Spinal cord (tissue), 10 donors: ENCODE measurements around the gene PDZD7. TPM values are rescaled to one million over a fixed set of nuclear protein-coding genes. Genes with fewer than 3 reads are reported as not detected.
"Not testable (repeated sequence)": the region's sequence is repeated elsewhere in the genome, so short reads cannot be mapped to it uniquely, and the experiment has no call there.

Source experiments
- DNase-seq, 6 donors: peaks; one replicate each; pipeline versions ENCODE4 v3.0.0 to v3.0.0-alpha.2; 2013 to 2015; ENCODE audit warnings: low spot score in 6 of 6, low read depth in 4 of 6
- H3K27ac ChIP-seq: one replicate; pipeline ENCODE4 v1.5.1; 2013; ENCODE audit warnings: low read depth, low read length, control low read depth
- H3K27me3 ChIP-seq: one replicate; pipeline ENCODE4 v1.6.1; 2013; ENCODE audit warnings: low read length; ENCODE audit not compliant: control insufficient read depth, insufficient read depth
- H3K36me3 ChIP-seq: one replicate; pipeline ENCODE4 v1.6.1; 2013; ENCODE audit warnings: low read length; ENCODE audit not compliant: control insufficient read depth, insufficient read depth
- H3K4me1 ChIP-seq: one replicate; pipeline ENCODE4 v1.6.1; 2013; ENCODE audit warnings: low read length; ENCODE audit not compliant: control insufficient read depth, insufficient read depth
- H3K4me3 ChIP-seq: one replicate; pipeline ENCODE4 v1.5.1; 2013; ENCODE audit warnings: low read depth, low read length, control low read depth
- H3K9me3 ChIP-seq: one replicate; pipeline ENCODE4 v1.6.1; 2013; ENCODE audit warnings: low read length; ENCODE audit not compliant: control insufficient read depth, insufficient read depth
- WGBS: methylation state at CpG from one replicate; pipeline ENCODE4 v1.1.5; 2013; ENCODE audit warnings: missing lambda C conversion rate; ENCODE audit not compliant: insufficient coverage; 5-methylcytosine and 5-hydroxymethylcytosine counted together
- polyA plus RNA-seq, 2 donors: library from polyadenylated mRNA; unstranded; fragments of 120-200 nt; gene quantifications; one replicate each; pipeline ENCODE4 v1.2.1, GENCODE V29; 2013; ENCODE audit not compliant: insufficient read length in 2 of 2
- total RNA-seq, 2 donors: library from RNA; depleted of rRNA in 1 of 2; stranded (reverse); fragments of 120-200 nt in 1 of 2; fragments of >200 nt in 1 of 2; gene quantifications; one replicate each; pipeline versions ENCODE4 v1.2.3 to v1.2.4, GENCODE V29; 2013 to 2014
- donor health status: healthy.

Gene PDZD7
- total and polyA plus RNA-seq, 4 donors, result 5.0 to 13.9 (median 9.6) TPM

DNA sequence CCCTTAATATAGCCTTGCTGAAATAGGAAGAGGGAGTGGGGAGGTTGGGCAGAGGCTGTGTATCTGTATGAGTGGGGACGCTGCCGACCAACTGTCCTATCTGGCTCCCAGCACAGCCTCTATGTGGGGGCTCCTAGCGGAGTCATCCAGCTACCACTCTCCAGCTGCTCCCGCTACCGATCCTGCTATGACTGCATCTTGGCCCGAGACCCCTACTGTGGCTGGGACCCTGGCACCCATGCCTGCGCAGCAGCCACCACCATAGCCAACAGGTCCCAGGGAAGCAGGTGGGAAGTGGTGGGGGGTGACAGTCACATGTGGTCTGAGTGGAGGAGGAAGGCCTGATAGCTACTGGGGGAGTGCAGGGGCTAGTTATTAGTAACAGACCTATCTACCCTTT is 50.2 kb downstream of the PDZD7 start:
- H3K4me3 ChIP-seq, result no peak overlapping the region

DNA sequence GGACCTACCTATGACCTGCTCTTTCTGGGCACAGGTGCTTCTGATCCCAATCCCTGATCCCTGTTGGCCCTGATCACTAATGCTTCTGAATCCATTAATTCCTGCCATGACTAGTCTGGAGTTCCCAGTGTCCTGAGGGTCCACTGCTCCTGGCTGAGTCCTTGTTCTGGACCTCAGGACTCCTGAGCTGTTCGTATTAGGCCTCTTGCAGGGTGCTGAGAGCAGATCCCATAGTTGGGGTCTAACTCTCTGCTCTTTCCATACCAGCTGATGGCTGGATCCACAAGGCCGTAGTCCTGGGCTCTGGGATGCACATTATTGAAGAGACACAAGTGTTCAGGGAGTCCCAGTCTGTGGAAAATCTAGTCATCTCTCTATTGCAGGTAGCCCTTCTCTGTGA is 50.6 kb downstream of the PDZD7 start:
- peaks cover 75% of the 10 kb centered on the region for H3K36me3 ChIP-seq
- no peak for DNase-seq
- no peaks in the 10 kb centered on the region for H3K27me3 ChIP-seq
- no peak overlapping the region for H3K27ac ChIP-seq
- H3K4me3 ChIP-seq, result no peak overlapping the region
- 100% methylated on average over 2 of the region's 2 CpGs for WGBS
- H3K9me3 ChIP-seq, result no peaks in the 10 kb centered on the region
- H3K4me1 ChIP-seq, result no peaks in the 10 kb centered on the region

More for the DNA sequence above, 50.2 kb downstream of the PDZD7 start:
- peaks cover under 1% of the 10 kb centered on the region for H3K4me1 ChIP-seq
- H3K36me3 ChIP-seq, result peaks cover 77% of the 10 kb centered on the region
- no peak for DNase-seq
- H3K9me3 ChIP-seq, result no peaks in the 10 kb centered on the region
- no peak overlapping the region for H3K27ac ChIP-seq
- H3K27me3 ChIP-seq, result no peaks in the 10 kb centered on the region
- 96% methylated on average over 7 of the region's 7 CpGs for WGBS

DNA sequence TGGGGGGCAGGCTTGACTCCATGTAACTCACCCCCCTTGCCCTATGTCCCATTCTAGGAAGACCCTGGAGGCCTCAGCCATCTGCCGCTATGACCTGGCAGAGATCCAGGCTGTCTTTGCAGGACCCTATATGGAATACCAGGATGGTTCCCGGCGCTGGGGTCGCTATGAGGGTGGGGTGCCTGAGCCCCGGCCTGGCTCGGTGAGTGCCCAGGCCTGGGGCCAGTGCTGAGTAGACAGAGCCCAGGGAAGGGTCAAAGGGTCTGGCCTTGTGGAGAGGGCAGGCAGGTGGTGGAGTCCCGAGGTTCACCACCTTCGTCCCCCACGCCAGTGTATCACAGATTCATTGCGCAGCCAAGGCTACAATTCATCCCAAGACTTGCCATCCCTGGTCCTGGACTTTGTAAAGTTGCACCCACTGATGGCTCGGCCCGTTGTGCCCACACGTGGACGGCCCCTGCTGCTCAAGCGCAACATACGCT is 51.1 kb downstream of the PDZD7 start:
- no peaks in the 10 kb centered on the region for H3K4me1 ChIP-seq
- H3K9me3 ChIP-seq, result no peaks in the 10 kb centered on the region
- H3K27me3 ChIP-seq, result no peaks in the 10 kb centered on the region
- no peak overlapping the region for H3K4me3 ChIP-seq
- H3K27ac ChIP-seq, result no peak overlapping the region
- WGBS, result 94% methylated on average over 16 of the region's 16 CpGs
- peaks cover 70% of the 10 kb centered on the region for H3K36me3 ChIP-seq
- no peak for DNase-seq

DNA sequence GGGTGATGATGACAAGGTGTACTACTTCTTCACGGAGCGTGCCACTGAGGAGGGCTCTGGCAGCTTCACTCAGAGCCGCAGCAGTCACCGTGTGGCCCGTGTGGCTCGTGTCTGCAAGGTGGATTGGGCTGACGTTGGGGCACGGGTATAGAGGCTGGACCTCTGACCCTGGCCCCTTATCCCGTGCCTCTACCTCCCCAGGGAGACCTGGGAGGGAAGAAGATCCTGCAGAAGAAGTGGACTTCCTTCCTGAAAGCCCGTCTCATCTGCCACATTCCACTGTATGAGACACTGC is 52.1 kb downstream of the PDZD7 start:
- Histone ChIP-seq H3K4me1 (no peaks in the 10 kb centered on the region), H3K27ac (no peak overlapping the region), H3K4me3 (no peak overlapping the region), H3K36me3 (peaks cover 65% of the 10 kb centered on the region), H3K9me3 (no peaks in the 10 kb centered on the region), H3K27me3 (no peaks in the 10 kb centered on the region)
- DNase-seq, result no peak
- 91% methylated on average over 5 of the region's 10 CpGs for WGBS

DNA sequence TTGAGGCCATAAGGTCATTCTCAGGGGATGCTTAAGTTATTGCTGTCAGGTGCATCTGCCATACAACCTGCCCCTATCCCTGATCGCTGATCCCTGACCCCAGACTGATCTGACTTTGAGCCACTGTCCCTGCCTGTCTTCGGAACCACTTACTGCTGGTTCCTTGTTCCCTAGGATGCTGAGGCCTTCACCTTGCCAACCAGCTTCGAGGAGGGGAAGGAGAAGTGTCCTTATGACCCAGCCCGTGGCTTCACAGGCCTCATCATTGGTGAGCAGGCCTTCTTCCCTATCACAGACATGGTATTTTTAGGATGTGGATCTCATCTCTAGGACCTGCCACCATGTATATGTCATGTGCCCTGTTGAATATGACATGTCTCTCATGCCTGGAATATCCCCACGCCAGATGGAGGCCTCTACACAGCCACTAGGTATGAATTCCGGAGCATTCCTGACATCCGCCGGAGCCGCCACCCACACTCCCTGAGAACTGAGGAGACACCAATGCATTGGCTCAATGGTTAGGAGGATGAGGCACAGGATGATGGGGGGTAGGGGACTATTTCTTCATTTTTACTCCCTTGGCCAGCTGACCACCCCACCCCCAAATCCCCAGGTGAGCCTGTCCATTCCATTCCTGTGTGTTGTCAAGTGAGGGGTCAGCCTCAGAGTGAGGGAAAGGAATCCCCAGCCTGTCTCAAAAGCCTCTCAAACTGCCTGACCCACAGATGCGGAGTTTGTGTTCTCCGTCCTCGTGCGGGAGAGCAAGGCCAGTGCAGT is 52.6 kb downstream of the PDZD7 start:
- Histone ChIP-seq H3K4me3 (no peak overlapping the region), H3K27ac (no peak overlapping the region), H3K4me1 (no peaks in the 10 kb centered on the region), H3K27me3 (no peaks in the 10 kb centered on the region), H3K9me3 (no peaks in the 10 kb centered on the region), H3K36me3 (peaks cover 66% of the 10 kb centered on the region)
- WGBS, result 95% methylated on average over 7 of the region's 13 CpGs
- no peak for DNase-seq

DNA sequence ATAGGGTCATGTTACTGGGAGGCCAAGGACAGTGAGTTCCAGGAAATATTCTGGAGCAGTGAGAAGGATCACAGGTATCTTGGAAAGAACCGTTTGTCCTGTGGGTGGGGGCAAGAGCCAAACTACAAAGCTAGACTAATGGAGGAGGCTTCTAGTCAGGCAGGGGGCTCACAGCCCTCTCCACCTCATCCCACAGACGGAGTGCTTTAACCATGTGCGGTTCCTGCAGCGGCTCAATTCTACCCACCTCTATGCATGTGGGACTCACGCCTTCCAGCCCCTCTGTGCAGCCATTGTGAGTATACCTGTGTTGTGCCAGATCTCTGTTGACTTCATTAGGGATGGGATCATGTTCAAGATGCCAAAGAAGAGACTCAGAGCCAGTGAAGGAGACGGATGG is 53.5 kb downstream of the PDZD7 start:
- no peaks in the 10 kb centered on the region for H3K9me3 ChIP-seq
- no peaks in the 10 kb centered on the region for H3K27me3 ChIP-seq
- H3K36me3 ChIP-seq, result peaks cover 66% of the 10 kb centered on the region
- no peaks in the 10 kb centered on the region for H3K4me1 ChIP-seq
- no peak overlapping the region for H3K27ac ChIP-seq
- DNase-seq, result no peak
- H3K4me3 ChIP-seq, result no peak overlapping the region
- 90% methylated on average over 2 of the region's 6 CpGs for WGBS

DNA sequence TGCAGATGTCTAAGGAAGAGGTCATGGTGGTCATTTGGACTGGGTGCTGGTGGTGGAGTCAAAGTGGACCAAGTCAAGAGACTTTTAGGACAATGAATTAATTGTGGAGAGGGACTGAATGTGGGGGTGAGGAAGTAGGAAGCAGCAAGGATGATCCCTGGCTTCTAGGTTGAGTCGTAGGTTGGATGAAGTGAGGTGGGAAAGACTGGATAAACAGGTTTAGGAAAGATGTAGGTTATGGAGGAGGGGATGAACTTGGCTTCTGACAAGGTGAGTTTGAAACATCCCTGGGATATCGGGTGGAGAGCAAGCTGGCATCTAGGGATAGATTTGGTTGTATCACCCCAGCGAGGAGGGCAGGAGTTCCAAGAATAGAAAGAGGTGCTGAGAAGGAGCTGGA is 54.0 kb downstream of the PDZD7 start:
- Histone ChIP-seq H3K36me3 (peaks cover 61% of the 10 kb centered on the region), H3K9me3 (no peaks in the 10 kb centered on the region), H3K4me1 (peaks cover 3% of the 10 kb centered on the region), H3K27me3 (no peaks in the 10 kb centered on the region), H3K27ac (no peak overlapping the region), H3K4me3 (no peak overlapping the region)
- WGBS, result 86% methylated on average over 3 of the region's 3 CpGs
- no peak for DNase-seq

DNA sequence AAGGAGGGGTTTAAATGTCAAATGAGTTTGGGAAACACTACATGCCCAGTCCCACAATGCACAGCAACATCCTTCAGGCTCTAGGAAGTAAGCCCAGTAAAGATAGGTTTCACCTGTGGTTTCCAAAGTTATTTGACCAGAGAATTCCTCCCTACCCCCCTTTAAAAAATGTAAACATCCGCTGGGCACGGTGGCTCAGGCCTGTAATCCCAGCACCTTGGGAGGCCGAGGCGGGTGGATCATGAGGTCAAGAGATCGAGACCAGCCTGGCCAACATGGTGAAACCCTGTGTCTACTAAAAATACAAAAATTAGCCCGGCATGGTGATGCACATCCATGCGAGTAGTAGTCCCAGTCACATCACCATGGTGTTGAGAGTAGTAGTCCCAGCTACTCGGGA is 55.5 kb downstream of the PDZD7 start:
- H3K36me3 ChIP-seq, result peaks cover 49% of the 10 kb centered on the region
- 92% methylated on average over 8 of the region's 8 CpGs for WGBS
- not testable (repeated sequence) for DNase-seq

DNA sequence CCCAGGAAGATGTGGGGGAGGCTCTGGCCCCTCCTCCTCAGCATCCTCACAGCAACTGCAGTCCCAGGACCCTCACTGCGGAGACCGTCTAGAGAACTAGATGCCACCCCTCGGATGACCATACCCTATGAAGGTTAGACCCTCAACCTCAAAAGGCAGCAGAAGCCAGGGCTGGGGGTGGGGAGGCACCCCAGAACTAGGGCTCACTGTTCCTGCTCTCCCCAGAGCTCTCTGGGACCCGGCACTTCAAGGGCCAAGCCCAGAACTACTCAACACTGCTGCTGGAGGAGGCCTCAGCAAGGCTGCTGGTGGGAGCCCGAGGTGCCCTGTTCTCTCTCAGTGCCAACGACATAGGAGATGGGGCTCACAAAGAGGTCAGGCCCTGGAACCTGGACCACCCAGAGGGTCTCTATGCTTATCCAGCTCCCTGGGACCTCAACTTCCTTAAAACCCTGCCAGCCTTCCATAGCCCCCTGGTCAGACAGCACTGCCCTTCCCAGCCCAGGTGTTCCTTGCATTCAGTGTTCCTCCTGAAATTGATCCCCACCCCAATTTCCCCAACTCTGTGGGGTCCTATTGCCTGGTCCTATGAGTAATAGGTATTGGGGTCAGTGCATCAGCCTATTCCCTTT is 57.9 kb downstream of the PDZD7 start:
- Histone ChIP-seq H3K9me3 (no peaks in the 10 kb centered on the region), H3K4me3 (no peak overlapping the region), H3K4me1 (peaks cover 23% of the 10 kb centered on the region), H3K27ac (no peak overlapping the region), H3K27me3 (no peaks in the 10 kb centered on the region), H3K36me3 (peaks cover 26% of the 10 kb centered on the region)
- no peak for DNase-seq
- 91% methylated on average over 4 of the region's 6 CpGs for WGBS

More for the DNA sequence above, 55.5 kb downstream of the PDZD7 start:
- peaks cover 10% of the 10 kb centered on the region for H3K4me1 ChIP-seq
- not testable (repeated sequence) for H3K9me3 ChIP-seq, H3K4me3 ChIP-seq, H3K27ac ChIP-seq, H3K27me3 ChIP-seq
